22Rv1 (cell line): ENCODE data around the gene GPX5.

ENCODE experiments used
- H3K27ac ChIP-seq: fragments of 450-650 bp; 2 replicates; pipeline ENCODE4 v1.5.1; 2017
- ZFX ChIP-seq: fragments of 450-650 bp; IDR thresholded peaks from 2 replicates; pipeline ENCODE4 v1.6.1; 2017; ENCODE audit warnings: antibody characterized with exemption, borderline replicate concordance
- TF ChIP-seq, protein P1 (sequence below): fragments of 450-650 bp; IDR thresholded peaks from 2 replicates; pipeline ENCODE4 v1.5.1; 2017; ENCODE audit warnings: mild to moderate bottlenecking

The GPX5 gene

GRCh38 chr6:28553384-28553985 is 27.8 kb downstream of the GPX5 start:
- TF ChIP-seq ZFX, result no peak
- TF ChIP-seq, protein P1, sequence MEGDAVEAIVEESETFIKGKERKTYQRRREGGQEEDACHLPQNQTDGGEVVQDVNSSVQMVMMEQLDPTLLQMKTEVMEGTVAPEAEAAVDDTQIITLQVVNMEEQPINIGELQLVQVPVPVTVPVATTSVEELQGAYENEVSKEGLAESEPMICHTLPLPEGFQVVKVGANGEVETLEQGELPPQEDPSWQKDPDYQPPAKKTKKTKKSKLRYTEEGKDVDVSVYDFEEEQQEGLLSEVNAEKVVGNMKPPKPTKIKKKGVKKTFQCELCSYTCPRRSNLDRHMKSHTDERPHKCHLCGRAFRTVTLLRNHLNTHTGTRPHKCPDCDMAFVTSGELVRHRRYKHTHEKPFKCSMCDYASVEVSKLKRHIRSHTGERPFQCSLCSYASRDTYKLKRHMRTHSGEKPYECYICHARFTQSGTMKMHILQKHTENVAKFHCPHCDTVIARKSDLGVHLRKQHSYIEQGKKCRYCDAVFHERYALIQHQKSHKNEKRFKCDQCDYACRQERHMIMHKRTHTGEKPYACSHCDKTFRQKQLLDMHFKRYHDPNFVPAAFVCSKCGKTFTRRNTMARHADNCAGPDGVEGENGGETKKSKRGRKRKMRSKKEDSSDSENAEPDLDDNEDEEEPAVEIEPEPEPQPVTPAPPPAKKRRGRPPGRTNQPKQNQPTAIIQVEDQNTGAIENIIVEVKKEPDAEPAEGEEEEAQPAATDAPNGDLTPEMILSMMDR, result no peak
- H3K27ac ChIP-seq, result no peak overlapping the region

- TF ChIP-seq ZFX, result no peak
- TF ChIP-seq, protein P1, result no peak
- H3K27ac ChIP-seq, result no peak overlapping the region
These were observed 28.6 kb downstream of the GPX5 start for GRCh38 chr6:28553986-28554881.

DNA sequence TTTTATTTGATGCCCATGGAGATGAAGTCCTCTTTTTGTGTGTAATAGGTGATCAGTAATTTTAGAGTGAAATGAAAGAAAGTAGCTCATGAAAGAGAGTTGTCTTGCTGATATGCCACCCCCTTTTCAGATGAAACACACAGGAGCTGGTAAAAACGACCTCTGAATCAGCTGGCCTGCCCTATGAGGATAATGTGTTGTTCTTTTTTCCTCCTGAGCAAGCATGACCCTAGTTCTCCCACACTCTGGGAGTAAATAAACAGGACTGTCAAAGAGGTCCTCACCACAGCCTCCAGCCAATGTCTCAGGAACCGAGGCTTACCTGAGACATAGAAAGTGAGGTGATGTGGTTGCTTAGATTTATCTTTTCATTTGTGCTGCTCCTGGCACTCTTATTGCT is 29.5 kb downstream of the GPX5 start:
- TF ChIP-seq, protein P1, result no peak
- H3K27ac ChIP-seq, result no peak overlapping the region

DNA sequence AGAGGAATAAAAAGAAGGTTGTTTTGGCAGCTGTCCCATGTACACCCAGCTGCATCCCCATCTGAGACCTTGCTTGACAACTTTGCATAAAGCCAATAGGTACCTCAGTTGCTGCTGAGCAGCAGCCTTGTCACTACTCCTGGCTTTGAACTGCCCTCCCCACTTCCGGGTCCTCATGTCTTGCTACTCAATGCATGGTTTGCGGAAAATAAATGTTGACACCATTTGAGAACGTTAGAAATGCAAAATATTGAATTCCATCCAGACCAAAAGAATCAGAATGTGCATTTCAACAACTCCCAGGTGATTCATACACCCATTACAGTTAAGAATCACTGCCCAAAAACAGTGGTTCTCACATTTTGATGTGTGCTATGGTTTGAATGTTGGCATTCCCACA is 32.9 kb downstream of the GPX5 start:
- no peak overlapping the region for H3K27ac ChIP-seq
- TF ChIP-seq ZFX, result no peak
- TF ChIP-seq, protein P1, result no peak

DNA sequence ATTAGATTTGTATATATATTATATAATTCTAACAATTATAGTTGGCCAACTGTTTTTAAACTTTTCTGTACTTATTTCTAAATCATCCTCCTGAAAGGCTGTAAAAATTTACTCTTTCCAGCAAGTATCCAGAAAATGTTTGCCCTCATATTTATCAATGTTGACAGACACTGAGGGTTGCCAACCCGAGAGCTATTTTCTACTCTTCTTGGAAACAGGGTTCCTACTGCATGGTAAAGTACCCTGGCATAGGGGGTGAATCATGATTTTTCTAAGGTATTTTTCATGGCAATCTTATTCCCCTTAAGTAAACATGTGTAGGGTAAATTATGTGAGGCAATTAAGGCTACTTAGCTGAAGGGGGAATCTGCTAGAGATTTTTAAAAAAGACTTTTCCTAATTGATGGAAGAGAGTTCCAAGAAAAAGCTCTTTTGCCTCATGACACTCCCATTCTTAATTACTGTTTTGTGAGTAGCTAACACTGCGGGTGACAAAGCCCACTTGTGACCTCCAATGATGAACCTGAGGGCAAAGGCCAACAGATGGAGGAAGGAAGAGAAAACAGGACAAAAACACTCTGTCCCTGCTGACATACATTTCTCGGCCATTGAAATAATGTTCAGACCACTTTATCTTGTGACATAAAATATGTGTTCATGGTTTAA is 37.9 kb downstream of the GPX5 start:
- no peak overlapping the region for H3K27ac ChIP-seq
- TF ChIP-seq, protein P1, result no peak
- TF ChIP-seq ZFX, result no peak

DNA sequence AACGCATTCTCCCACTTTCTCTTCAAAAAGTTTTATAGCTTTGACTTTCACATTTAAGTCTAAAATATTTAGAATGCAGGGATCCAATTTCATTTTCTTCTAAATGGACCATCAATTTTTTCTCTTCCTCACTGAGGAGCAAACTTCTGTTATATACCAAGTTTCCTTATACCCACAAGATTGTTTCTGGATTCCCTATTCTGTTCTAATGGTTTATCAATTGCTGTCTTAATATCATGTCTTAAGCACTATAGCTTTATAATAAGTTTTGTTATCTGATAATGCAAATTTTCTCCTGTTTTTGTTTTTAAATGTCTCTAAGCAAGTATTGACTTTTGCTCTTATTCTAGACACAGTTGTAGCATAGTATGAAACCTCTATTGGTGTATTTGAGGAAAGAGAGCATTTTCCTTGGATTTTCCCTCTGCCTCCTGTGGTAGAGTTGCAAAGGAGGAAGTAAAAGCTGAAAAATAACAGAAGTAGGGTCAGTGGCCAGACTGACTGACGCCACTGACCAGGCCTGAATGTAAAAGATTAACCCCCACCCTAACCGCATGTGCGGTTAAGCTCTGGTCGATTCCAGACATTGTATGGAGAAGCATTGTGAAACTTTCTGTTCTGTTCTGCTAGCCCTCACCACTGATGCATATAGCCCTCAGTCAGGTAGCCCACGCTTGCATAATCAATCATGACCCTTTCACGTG is 40.3 kb downstream of the GPX5 start:
- H3K27ac ChIP-seq, result no peak overlapping the region

More for the DNA sequence above, 40.3 kb downstream of the GPX5 start:
- no peak for TF ChIP-seq ZFX
- TF ChIP-seq, protein P1, result no peak
